CD4-positive, alpha-beta T cell (primary cell): ENCODE results near the gene KCNE3. TPM values are rescaled to one million over a fixed set of nuclear protein-coding genes. Genes with fewer than 3 reads are reported as not detected.

Experiments
- ATAC-seq: fragments of 200-7000 bp; cut with Tn5 transposase; one replicate; pipeline ENCODE4 v1.10.0; 2022; ENCODE audit warnings: mild to moderate bottlenecking; ENCODE audit not compliant: poor library complexity
- CTCF ChIA-PET: fragments of 350-600 bp; sonication (Branson Sonifier 250); formaldehyde crosslinking; loops from one replicate; lab custom pipeline; 2021; ENCODE audit warnings: antibody characterized with exemption, inconsistent platforms; lab: Charles Lee
- POLR2A ChIA-PET: fragments of 350-600 bp; sonication (Branson Sonifier 250); formaldehyde crosslinking; loops from one replicate; lab custom pipeline; 2021; ENCODE audit warnings: antibody characterized with exemption, inconsistent platforms; lab: Charles Lee
- DNase-seq, 14 experiments: peaks; one replicate each; pipeline ENCODE4 v3.0.0-alpha.2; 2013 to 2020; ENCODE audit warnings: mixed read lengths in 2 of 14
- H3K27ac ChIP-seq, 2 donors: one replicate each; pipeline versions ENCODE4 v1.5.1 to v1.7.0; 2013; ENCODE audit warnings: low read length in 2 of 2, low read depth in 1 of 2, mild to moderate bottlenecking in 1 of 2
- H3K27me3 ChIP-seq, 2 experiments: 1 replicate in 1 of 2; 2 replicates in 1 of 2; pipeline versions ENCODE4 v1.6.1 to v1.7.0; 2013; ENCODE audit warnings: low read length in 2 of 2, control low read depth in 1 of 2, mild to moderate bottlenecking in 1 of 2, moderate library complexity in 1 of 2; ENCODE audit not compliant: insufficient read depth in 2 of 2, control insufficient read depth in 1 of 2
- H3K36me3 ChIP-seq: one replicate; pipeline ENCODE4 v1.6.1; 2013; ENCODE audit warnings: low read length, control low read depth; ENCODE audit not compliant: insufficient read depth
- H3K4me1 ChIP-seq: one replicate; pipeline ENCODE4 v1.6.1; 2013; ENCODE audit warnings: low read length, control low read depth; ENCODE audit not compliant: insufficient read depth
- H3K4me3 ChIP-seq: one replicate; pipeline ENCODE4 v1.5.1; 2013; ENCODE audit warnings: mild to moderate bottlenecking, low read length, moderate library complexity
- H3K9me3 ChIP-seq, 2 experiments: 1 replicate in 1 of 2; 2 replicates in 1 of 2; pipeline versions ENCODE4 v1.6.1 to v1.7.0; 2013; ENCODE audit warnings: low read length in 2 of 2, mild to moderate bottlenecking in 2 of 2, control low read depth in 1 of 2, moderate library complexity in 1 of 2; ENCODE audit not compliant: control insufficient read depth in 1 of 2, insufficient read depth in 1 of 2
- H3K27ac Mint-ChIP-seq: one replicate; pipeline ENCODE4 v1.8.0; 2020; ENCODE audit warnings: mixed read lengths
- H3K27me3 Mint-ChIP-seq: one replicate; pipeline ENCODE4 v1.8.0; 2021; ENCODE audit warnings: mixed read lengths
- H3K36me3 Mint-ChIP-seq: one replicate; pipeline ENCODE4 v1.8.0; 2021; ENCODE audit warnings: low read depth, mixed read lengths
- H3K4me1 Mint-ChIP-seq: one replicate; pipeline ENCODE4 v1.8.0; 2021; ENCODE audit warnings: low read depth, mixed read lengths
- H3K4me3 Mint-ChIP-seq: one replicate; pipeline ENCODE4 v1.8.0; 2020; ENCODE audit warnings: mild to moderate bottlenecking, mixed read lengths
- H3K9me3 Mint-ChIP-seq: one replicate; pipeline ENCODE4 v1.8.0; 2020; ENCODE audit warnings: mixed read lengths
- CTCF ChIP-seq: fragments of 200-600 bp; IDR thresholded peaks from one replicate; pipeline ENCODE4 v1.8.0; 2022; ENCODE audit warnings: antibody characterized with exemption, mild to moderate bottlenecking
- intact Hi-C, 2 experiments: fragments of 100-400 bp; cut with DNase I in 1 of 2; cut with micrococcal nuclease in 1 of 2; formaldehyde crosslinking; loops; one replicate each; pipeline versions ENCODE4 v1.15.1 to v1.9.0; 2023 to 2025; cut with DNase I, micrococcal nuclease
- total RNA-seq, 174 experiments: library from RNA in 2 of 174; stranded (reverse) in 2 of 174; gene quantifications; one replicate each; pipeline ENCODE4 v1.2.3 and lab custom pipeline; 2021 to 2026

The KCNE3 gene
- total RNA-seq, 2 experiments from 2014 or later: 0.08 to 0.22 TPM

GRCh38 chr11:74492084-74492483, 24.7 kb upstream of the KCNE3 start:
- H3K9me3 Mint-ChIP-seq: no peaks in the 10 kb centered on the region
- POLR2A ChIA-PET: interaction anchor here (0.6 to 2.9 kb wide), 4 partner anchors 14 to 308 kb away, joined by 3 to 48 read pairs (median 6); partner anchors contain the start of gene PGM2L1
- no peak overlapping the region for H3K4me3 ChIP-seq
- H3K4me1 ChIP-seq: peaks cover 12% of the 10 kb centered on the region
- H3K4me1 Mint-ChIP-seq: peaks cover 41% of the 10 kb centered on the region
- no peak overlapping the region for H3K27ac ChIP-seq
- TF ChIP-seq CTCF: no peak
- peaks cover 3% of the 10 kb centered on the region for H3K36me3 ChIP-seq
- ATAC-seq (no peak), DNase-seq (peak in 1 of 14 experiments; percentile 31)
- CTCF ChIA-PET: interaction anchor here (0.7 kb wide), 1 partner anchor 756 kb away, joined by 3 read pairs; no protein-coding TSS in a partner anchor
- H3K36me3 Mint-ChIP-seq: peaks cover 22% of the 10 kb centered on the region
- no peaks in the 10 kb centered on the region for H3K27me3 ChIP-seq
- H3K4me3 Mint-ChIP-seq: peak overlapping the region; percentile 72
- intact Hi-C loops: loop anchor here (2.0 to 10.0 kb wide), 9 partner anchors 95 to 903 kb away; partner anchors contain the start of genes POLD3 (in 2 of the 2), C2CD3 (in 1 of the 2), FAM168A (in 1 of the 2) and PGM2L1 (in 1 of the 2)
- no peaks in the 10 kb centered on the region for H3K27me3 Mint-ChIP-seq
- peak overlapping the region; percentile 68 for H3K27ac Mint-ChIP-seq
- no peaks in the 10 kb centered on the region for H3K9me3 ChIP-seq

- Mint-ChIP-seq H3K27me3 (no peaks in the 10 kb centered on the region), H3K36me3 (peaks cover 18% of the 10 kb centered on the region), H3K27ac (no peak overlapping the region), H3K4me3 (peak overlapping the region; percentile 64), H3K9me3 (no peaks in the 10 kb centered on the region), H3K4me1 (peaks cover 34% of the 10 kb centered on the region)
- H3K27ac ChIP-seq: no peak overlapping the region
- H3K27me3 ChIP-seq: no peaks in the 10 kb centered on the region
- no peak for DNase-seq
- POLR2A ChIA-PET: interaction anchor here (1.0 kb wide), 1 partner anchor 258 kb away, joined by 3 read pairs; no protein-coding TSS in a partner anchor
- intact Hi-C loops: loop anchor here (5.0 to 10.0 kb wide), 6 partner anchors 94 to 904 kb away; partner anchors contain the start of genes C2CD3 (in 1 of the 2), PGM2L1 (in 1 of the 2), POLD3 (in 1 of the 2) and PPME1 (in 1 of the 2)
- H3K4me1 ChIP-seq: peaks cover 12% of the 10 kb centered on the region
- CTCF ChIA-PET: no interaction called here
- no peak for TF ChIP-seq CTCF
- peaks cover 3% of the 10 kb centered on the region for H3K36me3 ChIP-seq
- ATAC-seq: no peak
- no peak overlapping the region for H3K4me3 ChIP-seq
- H3K9me3 ChIP-seq: no peaks in the 10 kb centered on the region
Observed at GRCh38 chr11:74490941-74491340, 23.6 kb upstream of the KCNE3 start.

GRCh38 chr11:74487875-74488274, 20.5 kb upstream of the KCNE3 start:
- Mint-ChIP-seq H3K27ac (no peak overlapping the region), H3K27me3 (no peaks in the 10 kb centered on the region)
- POLR2A ChIA-PET: no interaction called here

More at GRCh38 chr11:74487875-74488274, 20.5 kb upstream of the KCNE3 start:
- DNase-seq: no peak
- Histone ChIP-seq H3K4me1 (peaks cover 3% of the 10 kb centered on the region), H3K36me3 (peaks cover 3% of the 10 kb centered on the region), H3K27me3 (no peaks in the 10 kb centered on the region), H3K27ac (no peak overlapping the region), H3K9me3 (no peaks in the 10 kb centered on the region), H3K4me3 (no peak overlapping the region)
- intact Hi-C loops: no loop called here
- Mint-ChIP-seq H3K36me3 (peaks cover 11% of the 10 kb centered on the region), H3K4me1 (peaks cover 12% of the 10 kb centered on the region), H3K9me3 (no peaks in the 10 kb centered on the region), H3K4me3 (no peak overlapping the region)
- ATAC-seq: no peak
- CTCF ChIA-PET: no interaction called here
- no peak for TF ChIP-seq CTCF
